GM12878 (cell line): ENCODE measurements around the gene CYBC1. TPM values are rescaled to one million over a fixed set of nuclear protein-coding genes. Genes with fewer than 3 reads are reported as not detected.

ENCODE experiments used
- ATAC-seq: fragments of 200-7000 bp; cut with Tn5 transposase; 3 replicates; pipeline ENCODE4 v1.9.1; 2020; ENCODE audit warnings: mild to moderate bottlenecking, moderate library complexity
- BruUV-seq: library from RNA; stranded (reverse); fragments of 400-500 nt; replicated peaks from 2 replicates; lab custom pipeline; 2021; lab: Mats Ljungman, UMichigan
- CTCF ChIA-PET: fragments of 300-600 bp; sonication (Branson Sonifier 250); formaldehyde crosslinking; extraction: SDS; loops from one replicate; lab custom pipeline; 2021; ENCODE audit warnings: inconsistent platforms; lab: Yijun Ruan, JAX
- POLR2A ChIA-PET: fragments of 350-600 bp; formaldehyde crosslinking; extraction: SDS; loops from one replicate; lab custom pipeline; 2021; ENCODE audit warnings: inconsistent platforms; lab: Charles Lee
- RAD21 ChIA-PET: fragments of 300-600 bp; sonication (Branson Sonifier 250); formaldehyde crosslinking; loops from one replicate; lab custom pipeline; 2023; ENCODE audit warnings: antibody characterized with exemption; ENCODE audit not compliant: unreplicated experiment; lab: Charles Lee
- SMC1A ChIA-PET: fragments of 300-600 bp; sonication (Branson Sonifier 250); formaldehyde crosslinking; loops from one replicate; lab custom pipeline; 2023; ENCODE audit not compliant: unreplicated experiment, uncharacterized antibody; lab: Charles Lee
- DNase-seq: peaks from one replicate; pipeline ENCODE4 v3.0.0-alpha.2; 2011; ENCODE audit warnings: low read depth, low spot score
- FAIRE-seq: peaks from 3 replicates; lab custom pipeline; 2011; peaks lifted over from hg19 to GRCh38; lab: Jason Lieb, UNC
- H2AFZ ChIP-seq: 2 replicates; pipeline ENCODE4 v1.6.0; 2011; ENCODE audit warnings: low read depth, low read length, control low read depth; ENCODE audit not compliant: control insufficient read depth
- H3K27ac ChIP-seq: 2 replicates; pipeline ENCODE4 v1.5.1; 2011; ENCODE audit warnings: control low read depth; ENCODE audit not compliant: control insufficient read depth, insufficient read depth
- H3K27me3 ChIP-seq, 2 experiments: replicated peaks in 1 of 2; 2 replicates each; pipeline versions ENCODE4 v1.6.0 to v1.6.1; 2011; ENCODE audit warnings: low read length in 1 of 2; ENCODE audit not compliant: control insufficient read depth in 2 of 2, insufficient read depth in 2 of 2
- H3K36me3 ChIP-seq, 2 experiments: 2 replicates each; pipeline ENCODE4 v1.5.1; 2011; ENCODE audit warnings: low read length in 1 of 2; ENCODE audit not compliant: control insufficient read depth in 2 of 2, insufficient read depth in 2 of 2
- H3K4me1 ChIP-seq: 2 replicates; pipeline ENCODE4 v1.6.1; 2011; ENCODE audit warnings: mild to moderate bottlenecking, low read length, moderate library complexity, mixed read lengths; ENCODE audit not compliant: control insufficient read depth, insufficient read depth
- H3K4me2 ChIP-seq: 2 replicates; pipeline ENCODE4 v1.6.0; 2011; ENCODE audit warnings: control low read depth; ENCODE audit not compliant: control insufficient read depth, insufficient read depth
- H3K4me3 ChIP-seq: fragments of 200-600 bp; sonication (generic); 2 replicates; pipeline ENCODE4 v1.5.1; 2016
- H3K79me2 ChIP-seq: 2 replicates; pipeline ENCODE4 v1.6.0; 2011; ENCODE audit warnings: low read length; ENCODE audit not compliant: control insufficient read depth, insufficient read depth
- H3K9ac ChIP-seq: 2 replicates; pipeline ENCODE4 v1.8.0; 2011; ENCODE audit warnings: low read length, control low read depth, mixed read lengths; ENCODE audit not compliant: control insufficient read depth, insufficient read depth
- H3K9me3 ChIP-seq: replicated peaks from 3 replicates; pipeline ENCODE4 v1.5.1; 2011; ENCODE audit warnings: mild to moderate bottlenecking, low read length; ENCODE audit not compliant: control insufficient read depth, insufficient read depth
- H4K20me1 ChIP-seq: 2 replicates; pipeline ENCODE4 v1.6.0; 2011; ENCODE audit not compliant: control insufficient read depth, insufficient read depth
- CREB1 ChIP-seq: IDR thresholded peaks from 2 replicates; pipeline ENCODE4 v1.6.1; 2012; ENCODE audit warnings: low read depth, mild to moderate bottlenecking, inconsistent platforms
- CTCF ChIP-seq, 3 experiments: IDR thresholded peaks in 2 of 3; conservative IDR thresholded peaks in 1 of 3; 2 replicates each; pipeline ENCODE4 v1.5.1; 2011; ENCODE audit warnings: low read depth in 3 of 3, low read length in 3 of 3, mild to moderate bottlenecking in 3 of 3, control low read depth in 2 of 3, moderate library complexity in 2 of 3, inconsistent platforms in 1 of 3, mixed read lengths in 1 of 3; ENCODE audit not compliant: control insufficient read depth in 2 of 3, insufficient read depth in 1 of 3; ENCODE audit errors: extremely low read depth in 1 of 3
- DPF2 ChIP-seq: fragments of 450-650 bp; IDR thresholded peaks from 2 replicates; pipeline ENCODE4 v1.6.1; 2017; ENCODE audit warnings: mild to moderate bottlenecking
- ESRRA ChIP-seq: IDR thresholded peaks from 2 replicates; pipeline ENCODE4 v1.6.1; 2012; ENCODE audit warnings: mild to moderate bottlenecking, low read length, improper control_type of control experiment
- HCFC1 ChIP-seq: fragments of 150-350 bp; IDR thresholded peaks from 2 replicates; pipeline ENCODE4 v1.6.1; 2014; ENCODE audit warnings: low read length
- MLLT1 ChIP-seq: fragments of 450-650 bp; IDR thresholded peaks from 2 replicates; pipeline ENCODE4 v1.6.1; 2016; ENCODE audit warnings: mild to moderate bottlenecking
- NFYB ChIP-seq: IDR thresholded peaks from 2 replicates; pipeline ENCODE4 v1.6.1; 2011; ENCODE audit warnings: low read depth, mild to moderate bottlenecking, low read length, improper control_type of control experiment, moderate library complexity; ENCODE audit not compliant: insufficient read depth
- RAD21 ChIP-seq: IDR thresholded peaks from 2 replicates; pipeline ENCODE4 v1.6.1; 2011; ENCODE audit warnings: mild to moderate bottlenecking, low read depth, low read length, moderate library complexity; ENCODE audit not compliant: insufficient read depth
- RELB ChIP-seq: fragments of 450-650 bp; IDR thresholded peaks from 2 replicates; pipeline ENCODE4 v1.6.1; 2017; ENCODE audit warnings: low read depth, mild to moderate bottlenecking, moderate library complexity
- RUNX3 ChIP-seq: IDR thresholded peaks from 2 replicates; pipeline ENCODE4 v1.6.1; 2012; ENCODE audit warnings: low read length, inconsistent platforms
- STAT3 ChIP-seq: IDR thresholded peaks from 2 replicates; pipeline ENCODE4 v1.6.1; 2011; ENCODE audit warnings: low read depth, low read length, improper control_type of control experiment
- USF2 ChIP-seq: IDR thresholded peaks from 2 replicates; pipeline ENCODE4 v1.6.1; 2011; ENCODE audit warnings: low read depth, low read length, improper control_type of control experiment, borderline replicate concordance
- WGBS: methylation state at CpG from one replicate; pipeline ENCODE4 v1.1.6; 2016; ENCODE audit warnings: low lambda C conversion rate; ENCODE audit not compliant: insufficient replicate concordance, insufficient coverage; ENCODE audit errors: missing lambda C conversion rate; 5-methylcytosine and 5-hydroxymethylcytosine counted together
- in situ Hi-C: fragments of 300-500 bp; cut with MboI; formaldehyde crosslinking; loops from 9 replicates; pipeline ENCODE4 v1.14.3; 2018; ENCODE audit warnings: mixed read lengths
- intact Hi-C: fragments of 100-400 bp; cut with micrococcal nuclease; formaldehyde crosslinking; loops from one replicate; pipeline ENCODE4 v1.14.2; 2022; ENCODE audit not compliant: unreplicated experiment
- polyA plus RNA-seq, 11 experiments: library from polyadenylated mRNA; depleted of rRNA in 4 of 11; unstranded in 6 of 11; stranded (reverse) in 5 of 11; fragments of >200 nt; fragmentation: Nextera tagmentation in 4 of 11; fragmentation: Illumina TruSeq in 1 of 11; extraction: Ambion mirVana in 4 of 11; extraction: Trizol in 1 of 11; gene quantifications; 1 replicate in 1 of 11; 2 replicates in 10 of 11; pipeline versions ENCODE4 v1.2.1 to v1.2.3, GENCODE V29; 2011 to 2016; ENCODE audit warnings: inconsistent platforms in 2 of 11, missing spikeins in 2 of 11, low read depth in 1 of 11
- total RNA-seq, 4 experiments: library from RNA; depleted of rRNA in 3 of 4; stranded (reverse); fragments of >200 nt in 3 of 4; fragmentation: Illumina TruSeq in 1 of 4; extraction: Trizol in 1 of 4; gene quantifications; 2 replicates each; pipeline versions ENCODE4 v1.2.1 to v1.2.3, GENCODE V29; 2013 to 2021

The CYBC1 gene
- total and polyA plus RNA-seq, 10 of the 15 experiments (the other 5 are each of a cell fraction or from before 2014, with no cell fraction given) = 4.2 to 162 (median 133) TPM

GRCh38 chr17:82407255-82407654 is 43.3 kb downstream of the CYBC1 start:
- no peak for FAIRE-seq
- CTCF ChIA-PET = interaction anchor here (0.7 kb wide), 2 partner anchors 34 to 202 kb away, joined by 3 to 4 read pairs; no protein-coding TSS in a partner anchor

More at GRCh38 chr17:82407255-82407654, 43.3 kb downstream of the CYBC1 start:
- WGBS = 69% methylated on average over 13 of the region's 13 CpGs
- Histone ChIP-seq H3K4me1 (peaks cover 3% of the 10 kb centered on the region; the same call in 1 of the 2 replicates), H3K79me2 (no peaks in the 10 kb centered on the region), H3K4me2 (no peak overlapping the region), H3K9ac (no peak overlapping the region), H3K27ac (no peak overlapping the region), H2AFZ (no peak overlapping the region), H3K36me3 (peaks cover 0 to 12% of the 10 kb centered on the region in 2 experiments; a peak in 2 of 4 replicates), H3K9me3 (no peaks in the 10 kb centered on the region), H4K20me1 (no peaks in the 10 kb centered on the region), H3K27me3 (no peaks in the 10 kb centered on the region), H3K4me3 (no peak overlapping the region)
- in situ Hi-C loops = loop anchor here (5.0 kb wide), 1 partner anchor 55 kb away; no protein-coding TSS in a partner anchor
- ChIA-PET RAD21 (no interaction called here), SMC1A (no interaction called here), POLR2A (interaction anchor here (0.7 kb wide), 1 partner anchor 229 kb away, joined by 4 read pairs; no protein-coding TSS in a partner anchor)
- TF ChIP-seq DPF2 (no peak), ESRRA (no peak), CTCF (IDR thresholded peaks at IDR 0.05 in 2 of 3, conservative IDR thresholded peaks at IDR 0.05 in 1 of 3; ENCODE audit: control insufficient read depth in 2 of 3, extremely low read depth in 1 of 3, insufficient read depth in 1 of 3, low read depth in 3 of 3, low read length in 3 of 3) (no peak), STAT3 (no peak), CREB1 (no peak), USF2 (no peak), RAD21 (no peak), NFYB (no peak), MLLT1 (no peak), HCFC1 (no peak), RELB (no peak), RUNX3 (no peak)
- DNase-seq (no peak), ATAC-seq (no peak)
- BruUV-seq = no TSS peak
- intact Hi-C loops = no loop called here
